Measurements from ENCODE around the gene TNNT3. TPM values are rescaled to one million over a fixed set of nuclear protein-coding genes. Genes with fewer than 3 reads are reported as not detected.

TNNT3 gene
- total and polyA plus RNA-seq, 2 donors from 2014 or later, result 0.60 TPM; not detected in 1

DNA sequence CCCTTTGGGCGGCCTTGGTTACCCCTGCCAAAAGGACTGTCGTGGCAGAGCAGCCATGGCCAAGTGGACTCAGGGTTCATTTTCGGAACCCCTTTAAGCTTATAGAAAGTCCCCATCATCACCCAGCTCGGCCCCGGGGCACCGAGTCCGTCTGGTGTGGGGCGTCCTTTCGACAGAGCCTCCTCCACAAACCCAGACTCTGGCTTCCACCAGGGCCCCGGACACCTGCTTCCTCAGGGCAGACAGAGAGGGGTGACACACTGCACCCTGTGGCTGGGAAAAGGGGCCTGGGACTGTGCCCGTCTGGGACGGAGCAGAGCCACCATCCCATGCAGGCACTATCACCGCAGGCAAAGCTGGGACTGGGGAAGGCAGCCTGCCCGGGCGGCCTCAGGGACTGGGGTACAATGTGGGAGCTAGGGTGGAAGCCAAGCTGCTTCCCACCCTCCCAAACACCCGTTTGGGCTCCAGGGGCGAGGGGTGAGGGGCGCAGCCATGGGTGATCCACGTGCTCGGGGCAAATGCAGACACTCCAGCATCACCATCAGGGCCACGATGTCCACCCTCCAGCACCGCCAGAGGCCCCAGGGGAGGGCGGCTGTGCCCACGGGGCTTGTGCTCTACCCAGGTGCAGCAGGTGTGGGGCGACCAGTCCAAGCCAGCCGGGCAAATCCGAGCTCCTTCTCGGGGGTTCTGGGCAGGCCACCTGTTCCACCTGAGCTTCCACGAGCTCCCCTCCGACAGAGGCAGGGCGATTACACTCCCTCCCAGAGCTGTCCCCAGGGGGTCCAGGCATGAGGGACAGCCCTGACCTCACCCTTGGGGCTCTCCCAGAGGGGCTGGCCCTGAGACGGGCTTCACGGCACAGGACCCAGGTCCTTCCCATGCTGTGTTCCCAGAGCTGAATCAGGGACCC, 15.9 kb downstream of the TNNT3 start:
- TF ChIP-seq, protein P1, sequence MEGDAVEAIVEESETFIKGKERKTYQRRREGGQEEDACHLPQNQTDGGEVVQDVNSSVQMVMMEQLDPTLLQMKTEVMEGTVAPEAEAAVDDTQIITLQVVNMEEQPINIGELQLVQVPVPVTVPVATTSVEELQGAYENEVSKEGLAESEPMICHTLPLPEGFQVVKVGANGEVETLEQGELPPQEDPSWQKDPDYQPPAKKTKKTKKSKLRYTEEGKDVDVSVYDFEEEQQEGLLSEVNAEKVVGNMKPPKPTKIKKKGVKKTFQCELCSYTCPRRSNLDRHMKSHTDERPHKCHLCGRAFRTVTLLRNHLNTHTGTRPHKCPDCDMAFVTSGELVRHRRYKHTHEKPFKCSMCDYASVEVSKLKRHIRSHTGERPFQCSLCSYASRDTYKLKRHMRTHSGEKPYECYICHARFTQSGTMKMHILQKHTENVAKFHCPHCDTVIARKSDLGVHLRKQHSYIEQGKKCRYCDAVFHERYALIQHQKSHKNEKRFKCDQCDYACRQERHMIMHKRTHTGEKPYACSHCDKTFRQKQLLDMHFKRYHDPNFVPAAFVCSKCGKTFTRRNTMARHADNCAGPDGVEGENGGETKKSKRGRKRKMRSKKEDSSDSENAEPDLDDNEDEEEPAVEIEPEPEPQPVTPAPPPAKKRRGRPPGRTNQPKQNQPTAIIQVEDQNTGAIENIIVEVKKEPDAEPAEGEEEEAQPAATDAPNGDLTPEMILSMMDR (IDR thresholded peaks at IDR 0.05; ENCODE audit: borderline replicate concordance, extremely low read depth, insufficient read depth), result no peak
- H3K9me3 ChIP-seq (ENCODE audit: control insufficient read depth in 2 of 3, insufficient read depth in 1 of 3, low read length in 3 of 3), result no peaks in the 10 kb centered on the region
- no peaks in the 10 kb centered on the region for H3K36me3 ChIP-seq (ENCODE audit: control insufficient read depth in 2 of 3, insufficient read depth in 3 of 3, low read length in 3 of 3)
- intact Hi-C loops (cut with DNase I), result no loop called here
- DNase-seq (peak in 2 of 5 donors; percentile 33 to 65), FAIRE-seq (no peak)
- no peak overlapping the region for H3K4me3 ChIP-seq (ENCODE audit: low read length in 3 of 3)
- H3K9ac ChIP-seq (ENCODE audit: low read length in 3 of 3), result no peak overlapping the region
- H3K27me3 ChIP-seq (ENCODE audit: control insufficient read depth, insufficient read depth, low read length), result no peaks in the 10 kb centered on the region
- no peak overlapping the region for H3K27ac ChIP-seq (ENCODE audit: low read depth in 2 of 2, low read length in 2 of 2)
- H3K4me1 ChIP-seq (ENCODE audit: control insufficient read depth in 2 of 3, insufficient read depth in 2 of 3, low read depth in 1 of 3, low read length in 3 of 3), result no peaks in the 10 kb centered on the region

DNA sequence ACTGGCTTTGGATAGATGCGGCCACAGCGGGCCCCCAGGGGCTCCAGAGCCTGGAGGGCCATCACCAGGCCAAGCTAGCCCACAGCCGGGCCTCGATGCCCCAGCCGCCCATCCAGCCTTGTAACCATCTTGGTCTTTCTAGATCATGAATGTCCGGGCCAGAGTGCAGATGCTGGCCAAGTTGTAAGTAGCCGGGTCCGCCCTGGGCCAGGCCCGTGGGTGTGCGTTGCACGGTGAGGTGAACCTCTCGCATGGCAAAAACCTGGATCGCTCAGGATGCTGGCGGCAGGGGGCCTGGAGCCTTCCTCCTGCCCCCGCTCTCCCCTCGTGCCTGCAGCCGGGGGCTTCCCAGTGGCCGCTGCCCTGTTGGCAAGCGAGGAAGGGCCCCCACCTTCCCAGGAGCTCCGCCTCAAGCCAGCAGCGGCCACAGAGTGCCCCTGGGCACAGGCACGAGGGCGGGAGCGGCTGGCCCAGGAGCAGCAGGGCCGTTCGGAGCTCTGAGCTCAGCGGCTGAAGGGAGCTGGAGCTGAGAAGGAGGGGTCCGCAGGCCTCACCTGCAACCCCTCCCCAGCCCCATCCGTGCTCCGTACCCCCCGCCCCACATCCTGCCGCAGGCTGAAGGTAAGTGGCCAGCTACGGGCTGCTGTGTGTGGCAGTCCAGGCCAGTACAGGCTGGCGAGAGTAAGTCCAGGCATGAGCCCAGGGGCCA, 16.7 kb downstream of the TNNT3 start:
- no peak overlapping the region for H3K27ac ChIP-seq (ENCODE audit: low read depth in 2 of 2, low read length in 2 of 2)
- H3K36me3 ChIP-seq (ENCODE audit: control insufficient read depth in 2 of 3, insufficient read depth in 3 of 3, low read length in 3 of 3), result no peaks in the 10 kb centered on the region
- no peaks in the 10 kb centered on the region for H3K4me1 ChIP-seq (ENCODE audit: control insufficient read depth in 2 of 3, insufficient read depth in 2 of 3, low read depth in 1 of 3, low read length in 3 of 3)
- TF ChIP-seq, protein P1 (IDR thresholded peaks at IDR 0.05; ENCODE audit: borderline replicate concordance, extremely low read depth, insufficient read depth), result no peak
- H3K4me3 ChIP-seq (ENCODE audit: low read length in 3 of 3), result no peak overlapping the region
- no peak overlapping the region for H3K9ac ChIP-seq (ENCODE audit: low read length in 3 of 3)
- intact Hi-C loops (cut with DNase I), result no loop called here
- peak in 1 of 5 donors; percentile 66 for DNase-seq
- no peak for FAIRE-seq
- H3K9me3 ChIP-seq (ENCODE audit: control insufficient read depth in 2 of 3, insufficient read depth in 1 of 3, low read length in 3 of 3), result no peaks in the 10 kb centered on the region
- no peaks in the 10 kb centered on the region for H3K27me3 ChIP-seq (ENCODE audit: control insufficient read depth, insufficient read depth, low read length)

DNA sequence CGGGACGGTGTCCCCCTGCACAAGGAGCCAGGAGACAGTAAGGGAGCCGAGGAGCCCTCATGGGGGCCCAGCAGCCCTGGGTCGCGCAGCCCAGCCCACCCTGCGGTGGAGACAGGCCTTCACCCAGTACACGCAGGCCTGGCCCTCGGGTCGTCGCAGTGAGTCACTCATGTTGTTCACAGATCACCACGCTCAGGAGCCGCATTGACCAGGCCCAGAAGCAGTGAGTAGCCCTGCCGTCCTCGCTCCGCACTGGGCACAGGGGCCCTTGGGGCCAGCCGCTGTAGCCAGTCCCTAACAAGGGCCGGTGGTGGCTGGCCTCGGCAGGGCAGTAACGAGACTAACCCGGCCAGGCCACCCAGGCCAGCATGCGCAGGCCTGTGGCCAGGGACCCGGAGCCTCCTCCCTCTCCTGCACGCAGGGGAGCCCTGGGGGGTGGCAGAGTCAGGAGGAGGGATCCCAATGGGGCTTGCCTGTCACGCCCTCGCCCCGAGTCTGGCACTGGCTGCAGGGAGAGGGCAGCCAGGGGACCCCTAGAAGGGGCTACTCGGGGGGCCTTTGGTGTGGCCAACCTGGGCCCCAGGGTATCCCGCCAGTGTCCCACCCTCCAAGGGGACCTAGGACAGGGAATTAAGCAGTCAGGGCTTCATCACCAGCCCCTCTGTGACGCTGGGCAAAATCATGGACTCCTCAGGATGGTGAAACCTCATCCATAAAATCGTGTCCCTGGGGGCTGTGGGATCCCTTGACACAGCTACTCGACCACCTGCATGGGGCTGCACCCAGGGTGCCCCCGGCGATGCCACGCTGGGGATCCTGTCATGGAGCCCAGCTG, 17.5 kb downstream of the TNNT3 start:
- DNase-seq, result peak in 1 of 5 donors; percentile 69
- Histone ChIP-seq H3K9ac (ENCODE audit: low read length in 3 of 3) (no peak overlapping the region), H3K27ac (ENCODE audit: low read depth in 2 of 2, low read length in 2 of 2) (no peak overlapping the region), H3K4me1 (ENCODE audit: control insufficient read depth in 2 of 3, insufficient read depth in 2 of 3, low read depth in 1 of 3, low read length in 3 of 3) (no peaks in the 10 kb centered on the region), H3K4me3 (ENCODE audit: low read length in 3 of 3) (no peak overlapping the region), H3K27me3 (ENCODE audit: control insufficient read depth, insufficient read depth, low read length) (no peaks in the 10 kb centered on the region), H3K9me3 (ENCODE audit: control insufficient read depth in 2 of 3, insufficient read depth in 1 of 3, low read length in 3 of 3) (no peaks in the 10 kb centered on the region), H3K36me3 (ENCODE audit: control insufficient read depth in 2 of 3, insufficient read depth in 3 of 3, low read length in 3 of 3) (no peaks in the 10 kb centered on the region)
- TF ChIP-seq, protein P1 (IDR thresholded peaks at IDR 0.05; ENCODE audit: borderline replicate concordance, extremely low read depth, insufficient read depth), result no peak
- no peak for FAIRE-seq
- intact Hi-C loops (cut with DNase I), result no loop called here

Measured in kidney (tissue), 14 donors.